Fibroblast of pulmonary artery (primary cell): ENCODE data around the gene EFCC1.

Source experiments
- DNase-seq: peaks from one replicate; pipeline ENCODE4 v3.0.0-alpha.2; 2010; ENCODE audit warnings: low read depth
- H3K4me3 ChIP-seq: replicated peaks from 2 replicates; pipeline ENCODE4 v1.5.1; 2011; ENCODE audit warnings: low read depth, mild to moderate bottlenecking, control low read depth, low read length, moderate library complexity
- TF ChIP-seq, protein P1 (sequence below): IDR thresholded peaks from 2 replicates; pipeline ENCODE4 v1.5.1; 2011; ENCODE audit warnings: mild to moderate bottlenecking, control low read depth, low read length, inconsistent platforms; ENCODE audit errors: missing control alignments

The EFCC1 gene

DNA sequence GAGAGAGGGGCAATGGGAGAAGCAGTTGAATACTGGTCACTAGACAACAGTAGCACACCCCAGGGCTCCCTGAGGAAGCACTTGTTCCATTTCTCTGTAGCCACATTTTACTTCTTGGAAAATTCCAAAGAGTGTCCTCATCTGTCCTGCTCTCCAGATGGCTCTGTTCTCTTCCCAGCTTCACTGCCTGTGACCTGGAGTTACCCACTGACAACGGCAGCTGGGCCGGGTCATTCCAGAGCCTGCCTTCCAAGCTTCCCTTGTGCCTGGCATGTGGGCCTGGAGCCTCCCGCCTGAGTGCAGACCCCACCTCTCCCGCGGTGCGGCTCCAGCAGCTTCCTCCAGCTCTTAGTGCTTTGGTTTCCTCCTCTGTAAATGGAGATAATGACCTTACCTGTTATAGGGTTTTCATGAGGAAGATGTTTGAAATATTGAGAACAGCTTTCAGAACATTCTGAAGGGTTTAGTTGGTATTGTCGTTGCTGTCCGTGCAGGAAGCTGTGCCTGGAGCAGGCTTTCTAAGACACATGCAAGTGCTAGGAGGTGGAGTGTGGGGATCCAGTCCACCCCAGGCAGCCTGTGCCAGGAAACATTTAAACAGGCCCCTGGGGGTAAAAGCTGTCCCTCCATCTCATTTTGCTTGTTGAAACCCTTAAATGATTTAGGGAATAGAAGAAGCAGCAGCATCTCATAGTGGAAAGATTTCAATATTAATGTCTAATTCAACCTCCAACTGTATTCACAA lies 24.8 kb downstream of the EFCC1 start:
- H3K4me3 ChIP-seq, result no peak overlapping the region
- no peak for DNase-seq

DNA sequence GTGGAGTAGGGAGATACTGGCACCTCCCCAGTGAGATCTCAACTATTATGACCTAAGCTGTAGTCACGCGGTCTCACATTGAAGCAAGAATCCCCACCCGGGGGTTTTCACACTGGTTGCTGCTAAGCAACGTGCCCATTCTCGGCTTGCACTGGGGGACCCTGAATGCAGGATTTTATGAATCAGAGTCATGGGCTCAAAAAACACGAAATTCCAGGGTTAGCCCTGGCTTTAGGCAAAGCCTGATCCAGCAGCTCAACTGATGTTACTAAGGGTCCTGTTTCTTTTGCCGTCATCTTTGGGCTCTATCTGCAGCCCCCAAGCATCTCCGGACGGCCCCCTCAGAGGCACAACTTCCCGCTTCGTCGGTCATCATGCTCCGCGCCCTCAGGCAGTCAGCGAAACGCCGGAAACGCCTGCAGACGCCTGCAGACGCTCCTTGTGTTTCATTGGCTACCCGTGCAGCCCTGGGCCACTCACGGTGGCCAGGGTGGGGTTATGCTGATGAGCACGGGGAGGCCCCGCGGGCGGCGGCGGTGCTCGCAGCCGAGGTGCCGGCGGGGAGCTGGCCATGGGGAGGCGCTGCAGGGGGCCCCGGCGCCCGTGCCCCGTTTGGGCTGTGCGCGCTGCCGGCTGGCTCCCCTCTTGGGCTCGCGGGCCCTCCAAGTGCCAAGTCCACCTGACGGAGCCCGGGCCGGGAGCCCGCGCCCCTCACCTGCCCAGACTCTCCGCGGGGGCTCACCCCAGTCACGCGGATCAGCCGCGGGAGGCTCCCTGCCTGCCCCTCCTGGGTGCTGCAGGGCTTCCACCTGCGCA lies 25.8 kb downstream of the EFCC1 start:
- TF ChIP-seq, protein P1, sequence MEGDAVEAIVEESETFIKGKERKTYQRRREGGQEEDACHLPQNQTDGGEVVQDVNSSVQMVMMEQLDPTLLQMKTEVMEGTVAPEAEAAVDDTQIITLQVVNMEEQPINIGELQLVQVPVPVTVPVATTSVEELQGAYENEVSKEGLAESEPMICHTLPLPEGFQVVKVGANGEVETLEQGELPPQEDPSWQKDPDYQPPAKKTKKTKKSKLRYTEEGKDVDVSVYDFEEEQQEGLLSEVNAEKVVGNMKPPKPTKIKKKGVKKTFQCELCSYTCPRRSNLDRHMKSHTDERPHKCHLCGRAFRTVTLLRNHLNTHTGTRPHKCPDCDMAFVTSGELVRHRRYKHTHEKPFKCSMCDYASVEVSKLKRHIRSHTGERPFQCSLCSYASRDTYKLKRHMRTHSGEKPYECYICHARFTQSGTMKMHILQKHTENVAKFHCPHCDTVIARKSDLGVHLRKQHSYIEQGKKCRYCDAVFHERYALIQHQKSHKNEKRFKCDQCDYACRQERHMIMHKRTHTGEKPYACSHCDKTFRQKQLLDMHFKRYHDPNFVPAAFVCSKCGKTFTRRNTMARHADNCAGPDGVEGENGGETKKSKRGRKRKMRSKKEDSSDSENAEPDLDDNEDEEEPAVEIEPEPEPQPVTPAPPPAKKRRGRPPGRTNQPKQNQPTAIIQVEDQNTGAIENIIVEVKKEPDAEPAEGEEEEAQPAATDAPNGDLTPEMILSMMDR, result no peak
- peak overlapping the region; percentile 25 for H3K4me3 ChIP-seq
- peak; percentile 79 for DNase-seq

More for the DNA sequence above, 24.8 kb downstream of the EFCC1 start:
- TF ChIP-seq, protein P1, result no peak

DNA sequence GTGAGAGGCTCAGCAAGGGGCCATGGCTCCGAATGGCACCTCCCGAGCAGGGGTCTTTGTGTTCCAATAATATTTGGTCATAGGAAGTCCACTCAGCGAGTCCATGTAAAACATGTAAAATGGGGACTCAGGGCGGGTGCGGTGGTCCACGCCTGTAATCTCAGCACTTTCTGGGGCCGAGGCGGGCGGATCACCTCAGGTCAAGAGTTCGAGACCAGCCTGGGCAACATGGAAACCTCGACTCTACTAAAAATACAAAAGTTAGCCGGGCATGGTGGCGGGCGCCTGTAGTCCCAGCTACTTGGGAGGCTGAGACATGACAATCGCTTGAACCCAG lies 26.4 kb downstream of the EFCC1 start:
- TF ChIP-seq, protein P1, result no peak
- peak overlapping the region; percentile 25 for H3K4me3 ChIP-seq
- DNase-seq, result no peak

DNA sequence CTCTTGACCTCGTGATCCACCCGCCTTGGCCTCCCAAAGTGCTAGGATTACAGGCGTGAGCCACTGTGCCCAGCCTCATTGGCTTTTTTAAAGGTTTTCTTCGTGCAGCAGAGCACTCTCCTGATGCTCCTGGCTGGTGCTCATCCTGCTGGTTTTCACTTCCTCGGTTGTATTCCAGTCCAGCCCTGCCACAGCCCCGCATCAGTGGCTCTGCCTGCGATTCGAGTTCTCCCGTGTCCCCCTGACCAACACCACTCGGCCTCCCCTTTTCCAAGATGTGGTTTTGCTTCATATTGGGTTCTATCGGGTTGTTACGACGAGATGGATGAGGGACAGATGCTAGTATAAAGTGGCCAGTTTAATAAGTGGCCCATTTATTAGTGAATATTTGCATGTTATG lies 27.8 kb downstream of the EFCC1 start:
- DNase-seq, result no peak
- TF ChIP-seq, protein P1, result no peak

DNA sequence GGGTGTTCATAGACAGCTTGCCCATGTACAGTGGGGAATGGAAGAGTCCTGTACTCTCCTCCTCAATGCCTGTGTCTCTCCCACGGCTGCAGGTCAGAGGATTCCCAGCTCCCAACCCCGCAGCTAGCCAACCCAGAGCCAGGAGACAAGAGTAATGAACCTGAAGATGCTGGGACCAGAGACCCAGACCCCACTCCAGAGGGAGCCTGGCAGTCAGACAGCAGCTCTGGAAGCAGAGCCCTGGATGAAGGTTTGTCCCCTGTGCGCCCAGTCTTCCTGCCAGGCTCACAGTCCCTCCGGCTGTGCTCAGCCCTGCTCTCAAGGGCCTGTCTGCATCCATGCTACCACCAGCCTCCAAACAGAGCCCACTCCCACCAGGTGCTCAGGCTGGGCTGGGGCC lies 29.5 kb downstream of the EFCC1 start:
- H3K4me3 ChIP-seq, result no peak overlapping the region
- TF ChIP-seq, protein P1, result no peak
- DNase-seq, result no peak

More for the DNA sequence above, 27.8 kb downstream of the EFCC1 start:
- H3K4me3 ChIP-seq, result no peak overlapping the region

DNA sequence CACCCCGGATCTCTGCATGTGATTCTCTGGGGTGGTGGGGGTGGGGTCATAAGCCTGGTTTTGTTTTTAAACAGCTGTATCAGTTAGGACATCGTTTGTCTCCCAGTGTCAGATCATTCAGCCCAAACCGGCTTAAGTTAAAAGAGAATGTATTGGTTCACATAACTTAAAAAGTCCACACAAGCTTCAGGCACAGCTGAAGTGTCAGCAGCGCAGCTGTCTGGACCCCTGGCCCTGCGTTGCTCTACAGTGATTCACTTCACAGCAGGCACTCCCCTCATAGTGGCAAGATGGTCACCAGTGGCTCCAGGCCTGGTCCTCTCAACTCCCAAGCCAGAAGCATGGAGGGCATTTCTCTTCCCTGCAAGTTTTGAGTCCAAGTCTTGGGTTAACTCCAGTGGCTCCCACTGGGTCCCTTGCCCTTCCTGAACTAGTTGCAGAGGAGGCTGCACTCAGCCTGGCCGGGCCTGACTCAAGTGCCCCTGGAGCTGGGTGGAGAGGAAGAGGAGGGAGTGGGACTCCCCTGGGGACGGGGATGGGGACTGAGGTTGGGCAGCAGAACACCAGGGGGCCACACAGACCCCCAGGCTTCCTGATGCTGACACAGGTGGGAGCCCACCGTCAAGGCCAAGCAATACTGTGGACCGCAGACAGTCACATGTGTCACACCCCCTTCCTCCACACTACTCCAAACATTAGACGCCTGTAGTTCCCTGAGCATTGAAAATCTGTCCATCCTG lies 30.5 kb downstream of the EFCC1 start:
- DNase-seq, result no peak
- TF ChIP-seq, protein P1, result no peak
- H3K4me3 ChIP-seq, result no peak overlapping the region
